PC-9 (cell line): ENCODE data around the gene ARSG. TPM values are rescaled to one million over a fixed set of nuclear protein-coding genes. Genes with fewer than 3 reads are reported as not detected.

Source experiments
- BruUV-seq: library from RNA; stranded (reverse); fragments of 400-500 nt; replicated peaks from 2 replicates; lab custom pipeline; 2021; lab: Mats Ljungman, UMichigan
- CTCF ChIA-PET: fragments of 300-600 bp; sonication (Branson Sonifier 250); formaldehyde crosslinking; loops from one replicate; lab custom pipeline; 2022; ENCODE audit warnings: antibody characterized with exemption; lab: Charles Lee
- POLR2A ChIA-PET: fragments of 300-600 bp; sonication (Branson Sonifier 250); formaldehyde crosslinking; loops from one replicate; lab custom pipeline; 2022; ENCODE audit warnings: antibody characterized with exemption; ENCODE audit not compliant: unreplicated experiment; lab: Charles Lee
- DNase-seq, 2 experiments: peaks; one replicate each; pipeline versions ENCODE4 v3.0.0 to v3.0.0-alpha.2; 2015 to 2022; ENCODE audit warnings: mixed read lengths in 1 of 2
- H2AFZ ChIP-seq: fragments of 200-600 bp; sonication (generic); 2 replicates; pipeline ENCODE4 v1.8.1; 2017; ENCODE audit warnings: antibody characterized with exemption
- H3F3A ChIP-seq: fragments of 200-600 bp; sonication (generic); 2 replicates; pipeline ENCODE4 v1.8.1; 2017; ENCODE audit warnings: antibody characterized with exemption, mild to moderate bottlenecking, low read depth; ENCODE audit not compliant: insufficient read depth
- H3K27ac ChIP-seq: fragments of 200-600 bp; sonication (generic); 2 replicates; pipeline ENCODE4 v1.6.1; 2016; ENCODE audit warnings: mixed run types
- H3K27me3 ChIP-seq: fragments of 200-600 bp; sonication (generic); 2 replicates; pipeline ENCODE4 v1.6.1; 2016; ENCODE audit warnings: low read depth, mixed run types; ENCODE audit not compliant: insufficient read depth
- H3K36me3 ChIP-seq: fragments of 200-600 bp; sonication (generic); 2 replicates; pipeline ENCODE4 v1.6.1; 2016; ENCODE audit warnings: low read depth, mixed run types
- H3K4me1 ChIP-seq: fragments of 200-600 bp; sonication (generic); replicated peaks from 2 replicates; pipeline ENCODE4 v1.6.1; 2016; ENCODE audit warnings: mixed run types; ENCODE audit not compliant: insufficient read depth
- H3K4me2 ChIP-seq: fragments of 200-600 bp; sonication (generic); 2 replicates; pipeline ENCODE4 v1.6.1; 2017; ENCODE audit warnings: mixed run types
- H3K4me3 ChIP-seq: fragments of 200-600 bp; sonication (generic); 2 replicates; pipeline ENCODE4 v1.6.1; 2016; ENCODE audit warnings: mixed run types
- H3K79me2 ChIP-seq: fragments of 200-600 bp; sonication (generic); 2 replicates; pipeline ENCODE4 v1.6.1; 2017; ENCODE audit warnings: low read depth, mixed run types
- H3K9me2 ChIP-seq: fragments of 200-600 bp; sonication (generic); 2 replicates; pipeline ENCODE4 v1.8.1; 2017; ENCODE audit warnings: mild to moderate bottlenecking; ENCODE audit not compliant: insufficient read depth
- H3K9me3 ChIP-seq: fragments of 200-600 bp; sonication (generic); 2 replicates; pipeline ENCODE4 v1.8.1; 2016; ENCODE audit warnings: low read depth; ENCODE audit not compliant: insufficient read depth
- H4K20me1 ChIP-seq: fragments of 200-600 bp; sonication (generic); 2 replicates; pipeline ENCODE4 v1.8.1; 2017; ENCODE audit not compliant: insufficient read depth
- EZH2 ChIP-seq: fragments of 200-600 bp; sonication (generic); IDR thresholded peaks from 2 replicates; pipeline ENCODE4 v1.8.0; 2017; ENCODE audit warnings: antibody characterized with exemption, low read depth
- intact Hi-C: fragments of 100-400 bp; cut with micrococcal nuclease; formaldehyde crosslinking; loops from one replicate; pipeline ENCODE4 v1.10.0; 2022; ENCODE audit not compliant: unreplicated experiment
- total RNA-seq: library from RNA; stranded (reverse); gene quantifications from 2 replicates; pipeline ENCODE4 v1.2.3, GENCODE V29; 2021
- TF ChIP-seq, protein P1 (sequence below): fragments of 200-600 bp; sonication (generic); conservative IDR thresholded peaks from 2 replicates; pipeline ENCODE4 v1.6.1; 2017; ENCODE audit warnings: mixed run types, antibody characterized with exemption, mild to moderate bottlenecking, moderate library complexity

Gene ARSG
- total RNA-seq, 1 experiment from 2014 or later, result 4.0 TPM

DNA sequence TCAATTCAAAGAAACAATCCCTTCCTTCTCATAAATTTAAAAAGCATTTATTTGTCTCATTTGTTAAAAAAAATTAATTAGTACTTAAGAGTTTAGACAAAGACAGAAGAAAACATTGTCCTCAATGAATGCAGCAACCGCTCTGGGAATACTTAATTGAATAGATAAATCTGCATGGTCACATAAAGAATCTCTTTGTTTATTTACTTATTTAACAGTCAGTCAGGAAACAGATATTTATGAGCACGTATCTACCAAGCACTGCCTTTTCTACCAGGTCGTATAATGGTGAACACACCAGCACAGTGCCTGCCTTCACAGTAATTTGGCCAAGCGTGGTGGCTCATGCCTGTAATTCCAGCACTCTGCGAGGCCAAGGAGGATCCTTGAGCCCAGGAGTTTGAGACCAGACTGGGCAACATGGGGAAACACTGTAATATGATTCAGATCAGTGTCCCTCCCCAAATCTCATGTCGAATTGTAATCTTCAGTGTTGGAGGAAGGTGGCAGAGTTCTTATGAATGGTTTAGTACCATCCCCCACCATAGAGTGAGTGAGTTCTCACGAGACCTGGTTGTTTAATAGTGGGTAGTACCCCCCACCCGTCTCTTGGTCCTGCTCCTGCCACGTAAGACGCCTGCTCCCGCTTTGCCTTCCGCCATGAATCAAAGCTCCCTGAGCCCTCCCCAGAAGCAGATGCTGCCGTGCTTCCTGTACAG is 157.9 kb downstream of the ARSG start:
- BruUV-seq, result no TSS peak
- intact Hi-C loops, result no loop called here
- H3K4me1 ChIP-seq, result no peaks in the 10 kb centered on the region
- ChIA-PET POLR2A (no interaction called here), CTCF (no interaction called here)
- H3K36me3 ChIP-seq, result no peaks in the 10 kb centered on the region
- H3K27ac ChIP-seq, result no peak overlapping the region
- H4K20me1 ChIP-seq, result no peaks in the 10 kb centered on the region
- no peaks in the 10 kb centered on the region for H3K27me3 ChIP-seq
- H3K79me2 ChIP-seq, result no peaks in the 10 kb centered on the region
- no peaks in the 10 kb centered on the region for H3F3A ChIP-seq
- no peak for DNase-seq
- no peaks in the 10 kb centered on the region for H3K9me2 ChIP-seq
- H2AFZ ChIP-seq, result no peak overlapping the region
- TF ChIP-seq, protein P1, sequence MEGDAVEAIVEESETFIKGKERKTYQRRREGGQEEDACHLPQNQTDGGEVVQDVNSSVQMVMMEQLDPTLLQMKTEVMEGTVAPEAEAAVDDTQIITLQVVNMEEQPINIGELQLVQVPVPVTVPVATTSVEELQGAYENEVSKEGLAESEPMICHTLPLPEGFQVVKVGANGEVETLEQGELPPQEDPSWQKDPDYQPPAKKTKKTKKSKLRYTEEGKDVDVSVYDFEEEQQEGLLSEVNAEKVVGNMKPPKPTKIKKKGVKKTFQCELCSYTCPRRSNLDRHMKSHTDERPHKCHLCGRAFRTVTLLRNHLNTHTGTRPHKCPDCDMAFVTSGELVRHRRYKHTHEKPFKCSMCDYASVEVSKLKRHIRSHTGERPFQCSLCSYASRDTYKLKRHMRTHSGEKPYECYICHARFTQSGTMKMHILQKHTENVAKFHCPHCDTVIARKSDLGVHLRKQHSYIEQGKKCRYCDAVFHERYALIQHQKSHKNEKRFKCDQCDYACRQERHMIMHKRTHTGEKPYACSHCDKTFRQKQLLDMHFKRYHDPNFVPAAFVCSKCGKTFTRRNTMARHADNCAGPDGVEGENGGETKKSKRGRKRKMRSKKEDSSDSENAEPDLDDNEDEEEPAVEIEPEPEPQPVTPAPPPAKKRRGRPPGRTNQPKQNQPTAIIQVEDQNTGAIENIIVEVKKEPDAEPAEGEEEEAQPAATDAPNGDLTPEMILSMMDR, result no peak
- TF ChIP-seq EZH2, result no peak
- H3K4me3 ChIP-seq, result no peak overlapping the region
- no peaks in the 10 kb centered on the region for H3K9me3 ChIP-seq
- H3K4me2 ChIP-seq, result no peak overlapping the region

DNA sequence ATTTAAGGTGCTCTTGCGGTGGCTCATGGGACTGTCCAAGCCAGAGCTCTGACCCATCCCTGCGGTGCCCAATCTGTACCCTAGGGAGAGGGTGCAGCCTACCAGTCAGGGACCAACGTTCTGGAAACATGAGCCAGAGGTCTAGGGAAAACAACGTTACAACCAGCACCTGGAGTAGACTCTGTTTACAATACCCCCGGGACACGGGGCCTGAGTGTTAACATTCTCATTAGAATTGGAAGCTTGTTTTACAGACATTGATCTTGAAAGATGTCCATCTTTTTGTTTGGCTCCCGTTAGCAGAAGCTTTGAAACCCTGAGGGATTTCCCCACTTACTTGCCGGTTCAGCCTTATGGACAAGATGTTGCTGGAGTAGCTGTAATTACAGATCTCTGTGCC is 159.1 kb downstream of the ARSG start:
- intact Hi-C loops, result no loop called here

DNA sequence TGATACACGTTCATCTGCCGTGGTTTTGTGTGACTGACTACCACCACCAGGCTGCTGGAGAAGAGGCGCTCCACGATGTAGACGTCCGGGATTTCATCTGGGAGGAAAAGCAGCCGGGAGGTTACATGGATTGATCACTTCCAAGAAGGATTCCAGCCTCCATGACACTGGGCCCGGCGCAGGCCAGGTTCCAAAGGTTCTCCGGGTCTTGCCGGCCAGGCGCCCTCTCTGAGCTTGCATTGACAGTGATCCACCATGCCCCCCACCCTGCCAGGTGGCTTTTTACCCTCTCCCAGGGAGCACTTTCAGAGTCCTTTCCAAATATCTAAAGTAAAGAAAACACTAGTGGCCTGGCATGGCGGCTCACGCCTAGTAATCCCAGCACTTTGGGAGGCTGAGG is 159.5 kb downstream of the ARSG start:
- H4K20me1 ChIP-seq, result no peaks in the 10 kb centered on the region
- no peak overlapping the region for H3K27ac ChIP-seq
- POLR2A ChIA-PET, result interaction anchor here (0.6 kb wide), 1 partner anchor 125 kb away, joined by 8 read pairs; no protein-coding TSS in a partner anchor
- H3K4me3 ChIP-seq, result no peak overlapping the region
- CTCF ChIA-PET, result interaction anchor here (0.6 kb wide), 1 partner anchor 202 kb away, joined by 3 read pairs; no protein-coding TSS in a partner anchor
- no peak overlapping the region for H3K4me2 ChIP-seq
- no peaks in the 10 kb centered on the region for H3K9me2 ChIP-seq
- H3K27me3 ChIP-seq, result no peaks in the 10 kb centered on the region
- intact Hi-C loops, result no loop called here
- no peaks in the 10 kb centered on the region for H3K9me3 ChIP-seq
- H3K4me1 ChIP-seq, result peaks cover 11% of the 10 kb centered on the region
- H3K36me3 ChIP-seq, result no peaks in the 10 kb centered on the region
- no TSS peak for BruUV-seq
- no peak for TF ChIP-seq EZH2
- TF ChIP-seq, protein P1, result no peak
- H2AFZ ChIP-seq, result no peak overlapping the region
- no peak for DNase-seq
- H3K79me2 ChIP-seq, result no peaks in the 10 kb centered on the region
- H3F3A ChIP-seq, result peaks cover 16% of the 10 kb centered on the region

More for the DNA sequence above, 159.1 kb downstream of the ARSG start:
- Histone ChIP-seq H3K4me2 (no peak overlapping the region), H3K4me1 (peaks cover 7% of the 10 kb centered on the region), H2AFZ (no peak overlapping the region), H3K4me3 (no peak overlapping the region), H3K36me3 (no peaks in the 10 kb centered on the region), H3K79me2 (no peaks in the 10 kb centered on the region), H3K9me2 (no peaks in the 10 kb centered on the region), H3K27me3 (no peaks in the 10 kb centered on the region), H3K9me3 (no peaks in the 10 kb centered on the region), H4K20me1 (no peaks in the 10 kb centered on the region), H3K27ac (no peak overlapping the region), H3F3A (peaks cover 12% of the 10 kb centered on the region)
- TF ChIP-seq, protein P1, result no peak
- TF ChIP-seq EZH2, result no peak
- ChIA-PET POLR2A (interaction anchor here (0.6 kb wide), 1 partner anchor 125 kb away, joined by 8 read pairs; no protein-coding TSS in a partner anchor), CTCF (interaction anchor here (0.6 kb wide), 1 partner anchor 201 kb away, joined by 3 read pairs; no protein-coding TSS in a partner anchor)
- DNase-seq, result no peak
- BruUV-seq, result no TSS peak
